Vagina (tissue), 2 donors: ENCODE measurements around the gene STK11IP. TPM values are rescaled to one million over a fixed set of nuclear protein-coding genes. Genes with fewer than 3 reads are reported as not detected.

Experiments used
- DNase-seq, 2 donors: peaks; one replicate each; pipeline ENCODE4 v3.0.0-alpha.2; 2017; ENCODE audit errors: extremely low spot score in 2 of 2
- H3K27ac ChIP-seq: fragments of 200-600 bp; sonication (generic); one replicate; pipeline ENCODE4 v1.5.1; 2019
- H3K27me3 ChIP-seq: fragments of 200-600 bp; sonication (generic); one replicate; pipeline ENCODE4 v1.5.1; 2019
- H3K36me3 ChIP-seq, 2 donors: fragments of 200-600 bp; sonication (generic); one replicate each; pipeline ENCODE4 v1.5.1; 2017 to 2019
- H3K4me1 ChIP-seq: fragments of 200-600 bp; sonication (generic); one replicate; pipeline ENCODE4 v1.5.1; 2019
- H3K4me3 ChIP-seq, 2 donors: fragments of 200-600 bp; sonication (generic); 1 replicate in 1 of 2; 2 replicates in 1 of 2; pipeline ENCODE4 v1.5.1; 2016 to 2019
- H3K9me3 ChIP-seq: fragments of 200-600 bp; sonication (generic); one replicate; pipeline ENCODE4 v1.5.1; 2019
- POLR2A ChIP-seq, 2 donors: fragments of 450-650 bp; IDR thresholded peaks; one replicate each; pipeline ENCODE4 v1.6.1; 2017; ENCODE audit warnings: antibody characterized with exemption in 2 of 2, mild to moderate bottlenecking in 2 of 2, moderate library complexity in 2 of 2
- POLR2AphosphoS5 ChIP-seq, 2 donors: sonication (generic); formaldehyde crosslinking; IDR thresholded peaks; one replicate each; pipeline ENCODE4 v1.9.0; 2017; ENCODE audit warnings: antibody characterized with exemption in 2 of 2, mild to moderate bottlenecking in 2 of 2, low read depth in 1 of 2; ENCODE audit not compliant: insufficient read depth in 1 of 2
- intact Hi-C: fragments of 100-400 bp; cut with DNase I; formaldehyde crosslinking; loops from one replicate; pipeline ENCODE4 v1.15.1; 2023
- total RNA-seq: library from RNA; depleted of rRNA; stranded (reverse); fragments of >200 nt; gene quantifications from one replicate; pipeline ENCODE4 v1.2.3, GENCODE V29; 2016
- TF ChIP-seq, protein P1 (sequence below), 3 experiments: fragments of 450-650 bp in 2 of 3; fragments of 200-600 bp in 1 of 3; sonication (generic) in 1 of 3; IDR thresholded peaks; one replicate each; pipeline ENCODE4 v1.5.1; 2017 to 2019; ENCODE audit warnings: antibody characterized with exemption in 3 of 3, mild to moderate bottlenecking in 2 of 3, moderate library complexity in 2 of 3

Gene STK11IP
- total RNA-seq, 1 donor from 2014 or later = 11.3 TPM

DNA sequence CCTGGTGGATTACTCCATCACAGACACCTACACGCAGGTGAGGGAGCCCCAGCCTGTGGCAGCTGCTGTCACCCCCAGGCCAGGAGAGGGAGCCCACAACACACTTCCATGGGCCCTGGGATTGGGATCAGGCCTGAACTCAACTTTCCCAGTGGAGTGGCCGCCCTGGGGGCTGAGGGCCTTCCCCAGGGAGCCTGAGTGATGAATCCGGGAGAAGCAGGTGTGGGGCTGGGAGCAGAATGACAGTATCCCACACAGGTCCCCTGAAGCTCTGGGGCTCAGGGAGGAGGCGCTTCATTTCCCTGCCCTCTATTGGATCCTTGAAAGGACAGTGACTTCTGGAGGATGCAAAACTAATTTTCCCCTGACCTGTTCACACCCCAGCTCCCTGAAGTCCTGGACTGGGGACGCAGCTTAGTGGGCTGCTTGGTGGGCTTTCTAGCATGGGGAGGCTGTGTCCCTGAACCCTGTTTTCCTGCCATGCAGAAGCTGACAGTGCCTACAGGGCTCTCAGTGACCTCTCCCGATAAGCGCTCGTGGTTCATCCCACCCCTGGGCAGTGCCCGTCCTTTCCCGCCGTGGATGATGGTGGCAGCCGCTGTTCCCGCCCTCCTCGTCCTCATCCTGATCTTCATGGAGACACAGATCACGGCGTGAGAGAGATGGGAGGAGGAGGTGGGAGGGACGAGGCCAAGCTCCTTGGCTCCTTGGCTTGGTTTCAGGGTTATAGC, 40.7 kb downstream of the STK11IP start:
- peak in 1 of 2 donors; percentile 82 for DNase-seq

DNA sequence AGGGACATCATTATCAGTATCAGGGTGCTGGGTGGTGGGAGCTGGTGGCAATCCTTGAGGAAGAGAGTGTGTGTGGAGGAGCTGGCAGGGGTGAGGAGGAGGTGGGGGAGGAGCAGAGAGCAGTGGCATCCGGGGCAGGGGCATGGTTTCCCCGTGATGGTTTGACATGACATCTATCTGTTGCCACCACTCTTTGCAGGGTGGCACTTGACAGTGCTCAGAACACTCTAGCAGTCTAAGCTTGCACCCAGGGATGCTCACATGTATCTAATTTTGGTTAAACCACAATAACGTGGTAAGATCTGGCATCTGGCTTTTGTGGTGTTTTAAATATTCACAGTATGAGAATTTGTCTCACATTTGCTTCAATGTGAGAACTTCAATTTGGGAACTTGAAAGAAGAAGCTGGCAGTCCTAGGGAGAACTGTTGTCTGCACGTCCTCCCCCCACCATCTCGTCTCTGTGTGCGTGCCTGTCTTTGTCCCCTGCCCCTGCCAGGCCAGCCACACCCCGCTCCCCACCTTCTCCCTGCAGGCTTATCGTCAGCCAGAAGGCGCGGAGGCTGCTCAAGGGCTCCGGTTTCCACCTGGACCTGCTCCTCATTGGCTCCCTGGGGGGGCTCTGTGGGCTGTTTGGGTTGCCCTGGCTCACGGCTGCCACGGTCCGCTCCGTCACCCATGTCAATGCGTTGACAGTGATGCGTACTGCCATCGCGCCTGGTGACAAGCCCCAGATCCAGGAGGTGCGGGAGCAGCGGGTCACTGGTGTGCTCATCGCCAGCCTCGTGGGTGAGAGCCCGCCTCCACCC, 41.5 kb downstream of the STK11IP start:
- peaks cover 5% of the 10 kb centered on the region for H3K4me1 ChIP-seq
- DNase-seq = peak; percentile 46 to 52
- intact Hi-C loops = no loop called here

More for the DNA sequence above, 40.7 kb downstream of the STK11IP start:
- Histone ChIP-seq H3K27me3 (no peaks in the 10 kb centered on the region), H3K27ac (no peak overlapping the region), H3K36me3 (no peaks in the 10 kb centered on the region), H3K4me1 (peaks cover 5% of the 10 kb centered on the region), H3K9me3 (no peaks in the 10 kb centered on the region), H3K4me3 (no peak overlapping the region)
- TF ChIP-seq POLR2AphosphoS5 (IDR thresholded peaks at IDR 0.05; ENCODE audit: insufficient read depth in 1 of 2, low read depth in 1 of 2) (no peak), POLR2A (IDR thresholded peaks at IDR 0.05) (no peak)
- TF ChIP-seq, protein P1, sequence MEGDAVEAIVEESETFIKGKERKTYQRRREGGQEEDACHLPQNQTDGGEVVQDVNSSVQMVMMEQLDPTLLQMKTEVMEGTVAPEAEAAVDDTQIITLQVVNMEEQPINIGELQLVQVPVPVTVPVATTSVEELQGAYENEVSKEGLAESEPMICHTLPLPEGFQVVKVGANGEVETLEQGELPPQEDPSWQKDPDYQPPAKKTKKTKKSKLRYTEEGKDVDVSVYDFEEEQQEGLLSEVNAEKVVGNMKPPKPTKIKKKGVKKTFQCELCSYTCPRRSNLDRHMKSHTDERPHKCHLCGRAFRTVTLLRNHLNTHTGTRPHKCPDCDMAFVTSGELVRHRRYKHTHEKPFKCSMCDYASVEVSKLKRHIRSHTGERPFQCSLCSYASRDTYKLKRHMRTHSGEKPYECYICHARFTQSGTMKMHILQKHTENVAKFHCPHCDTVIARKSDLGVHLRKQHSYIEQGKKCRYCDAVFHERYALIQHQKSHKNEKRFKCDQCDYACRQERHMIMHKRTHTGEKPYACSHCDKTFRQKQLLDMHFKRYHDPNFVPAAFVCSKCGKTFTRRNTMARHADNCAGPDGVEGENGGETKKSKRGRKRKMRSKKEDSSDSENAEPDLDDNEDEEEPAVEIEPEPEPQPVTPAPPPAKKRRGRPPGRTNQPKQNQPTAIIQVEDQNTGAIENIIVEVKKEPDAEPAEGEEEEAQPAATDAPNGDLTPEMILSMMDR (IDR thresholded peaks at IDR 0.05) = no peak
- intact Hi-C loops = no loop called here

DNA sequence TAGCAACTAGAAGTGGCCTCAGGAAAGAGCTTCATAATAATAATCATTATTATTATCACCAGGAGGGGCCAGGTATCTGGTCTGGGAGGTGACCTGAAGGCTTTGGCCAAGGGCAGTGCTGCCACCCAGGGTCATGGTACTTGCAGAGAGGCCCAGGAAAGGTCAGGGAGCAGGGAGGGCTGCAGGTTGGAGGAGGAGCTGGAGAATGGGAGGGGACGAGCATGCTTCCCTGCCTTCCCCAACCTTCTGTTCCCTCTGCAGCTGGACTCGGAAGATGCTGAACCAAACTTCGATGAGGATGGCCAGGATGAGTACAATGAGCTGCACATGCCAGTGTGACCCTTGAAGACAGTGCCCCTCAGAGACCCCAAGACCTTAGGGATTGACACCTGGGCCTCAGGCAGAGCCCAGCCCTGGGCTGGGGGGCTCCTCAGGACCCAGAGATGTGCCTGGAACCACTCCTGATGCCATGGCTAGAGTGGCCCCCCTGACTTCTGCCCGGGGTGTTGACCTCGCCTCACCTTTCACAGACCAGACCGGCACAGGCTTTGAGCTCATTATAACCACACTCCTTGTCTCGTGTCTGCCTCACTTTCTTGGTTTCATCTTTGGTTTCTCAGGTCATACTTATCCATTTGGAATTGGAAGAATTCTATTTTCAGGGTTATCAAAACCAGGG, 43.9 kb downstream of the STK11IP start:
- Histone ChIP-seq H3K27ac (peak overlapping the region; percentile 22), H3K36me3 (no peaks in the 10 kb centered on the region), H3K27me3 (no peaks in the 10 kb centered on the region), H3K4me1 (peaks cover 20% of the 10 kb centered on the region), H3K4me3 (no peak overlapping the region), H3K9me3 (no peaks in the 10 kb centered on the region)
- TF ChIP-seq POLR2A (IDR thresholded peaks at IDR 0.05) (no peak), POLR2AphosphoS5 (IDR thresholded peaks at IDR 0.05; ENCODE audit: insufficient read depth in 1 of 2, low read depth in 1 of 2) (no peak)
- TF ChIP-seq, protein P1 (IDR thresholded peaks at IDR 0.05) = no peak
- peak; percentile 83 to 84 for DNase-seq
- intact Hi-C loops = loop anchor here (5.0 kb wide), 2 partner anchors 99 to 144 kb away; partner anchors contain the start of genes CHPF, GMPPA and TMEM198

More for the DNA sequence above, 41.5 kb downstream of the STK11IP start:
- H3K27ac ChIP-seq = no peak overlapping the region
- H3K9me3 ChIP-seq = no peaks in the 10 kb centered on the region
- no peak overlapping the region for H3K4me3 ChIP-seq
- H3K27me3 ChIP-seq = no peaks in the 10 kb centered on the region
- TF ChIP-seq POLR2AphosphoS5 (IDR thresholded peaks at IDR 0.05; ENCODE audit: insufficient read depth in 1 of 2, low read depth in 1 of 2) (no peak), POLR2A (IDR thresholded peaks at IDR 0.05) (no peak)
- TF ChIP-seq, protein P1 (IDR thresholded peaks at IDR 0.05) = no peak
- H3K36me3 ChIP-seq = no peaks in the 10 kb centered on the region

- H3K27me3 ChIP-seq = no peaks in the 10 kb centered on the region
- DNase-seq = peak in 1 of 2 donors; percentile 89
- TF ChIP-seq POLR2AphosphoS5 (IDR thresholded peaks at IDR 0.05; ENCODE audit: insufficient read depth in 1 of 2, low read depth in 1 of 2) (no peak), POLR2A (IDR thresholded peaks at IDR 0.05) (no peak)
- TF ChIP-seq, protein P1 (IDR thresholded peaks at IDR 0.05) = no peak
- intact Hi-C loops = loop anchor here (5.0 kb wide), 2 partner anchors 100 to 145 kb away; partner anchors contain the start of genes CHPF, GMPPA and TMEM198
- no peaks in the 10 kb centered on the region for H3K9me3 ChIP-seq
- H3K36me3 ChIP-seq = no peaks in the 10 kb centered on the region
- H3K4me3 ChIP-seq = no peak overlapping the region
- peaks cover 20% of the 10 kb centered on the region for H3K4me1 ChIP-seq
- H3K27ac ChIP-seq = peak overlapping the region; percentile 22
Measured at GRCh38 chr2:219642069-219642454, 44.4 kb downstream of the STK11IP start.
